HCT116 (cell line): ENCODE measurements around the gene RARS2. TPM values are rescaled to one million over a fixed set of nuclear protein-coding genes. Genes with fewer than 3 reads are reported as not detected.

ENCODE experiments used
- ATAC-seq: fragments of 200-7000 bp; cut with Tn5 transposase; 2 replicates; pipeline ENCODE4 v1.9.1; 2020; ENCODE audit warnings: mild to moderate bottlenecking, moderate library complexity
- BruUV-seq: library from RNA; stranded (reverse); fragments of 400-500 nt; replicated peaks from 2 replicates; lab custom pipeline; 2021; lab: Mats Ljungman, UMichigan
- CTCF ChIA-PET: fragments of 300-600 bp; sonication (Branson Sonifier 250); formaldehyde crosslinking; loops from one replicate; lab custom pipeline; 2021; ENCODE audit warnings: antibody characterized with exemption; lab: Charles Lee
- POLR2A ChIA-PET: fragments of 300-600, 350-600 bp; sonication (Branson Sonifier 250); formaldehyde crosslinking; loops from one replicate; lab custom pipeline; 2021; ENCODE audit warnings: antibody characterized with exemption; lab: Charles Lee
- RAD21 ChIA-PET, 2 experiments: fragments of 300-600 bp; sonication (Branson Sonifier 250); formaldehyde crosslinking; loops; one replicate each; lab custom pipeline; 2023; ENCODE audit warnings: low total read pairs in 2 of 2; ENCODE audit not compliant: uncharacterized antibody in 2 of 2, unreplicated experiment in 2 of 2, low non-redundant PET in 1 of 2; lab: Charles Lee
- DNase-seq: peaks from one replicate; pipeline ENCODE4 v3.0.0-alpha.2; 2010; ENCODE audit warnings: low read depth, low spot score
- H2AFZ ChIP-seq: fragments of 200-600 bp; shearing (Covaris generic), sonication (generic); 2 replicates; pipeline ENCODE4 v1.6.1; 2017; ENCODE audit warnings: low read depth, mixed run types, mixed read lengths, antibody characterized with exemption, low read length; ENCODE audit not compliant: poor library complexity, severe bottlenecking
- H3K27ac ChIP-seq: 2 replicates; pipeline ENCODE4 v1.5.1; 2012; ENCODE audit warnings: low read depth, low read length
- H3K27me3 ChIP-seq: fragments of 200-600 bp; sonication (generic); 2 replicates; pipeline ENCODE4 v1.6.1; 2016; ENCODE audit warnings: mixed run types, low read length, mixed read lengths; ENCODE audit not compliant: insufficient read depth
- H3K36me3 ChIP-seq, 2 experiments: fragments of 200-500 bp in 1 of 2; fragments of 200-600 bp in 1 of 2; sonication (Bioruptor generic) in 1 of 2; sonication (generic) in 1 of 2; 2 replicates each; pipeline versions ENCODE4 v1.5.1 to v1.6.1; 2014 to 2016; ENCODE audit warnings: low read length in 2 of 2, inconsistent platforms in 1 of 2, mixed read lengths in 1 of 2, mixed run types in 1 of 2; ENCODE audit not compliant: insufficient read depth in 2 of 2, control insufficient read depth in 1 of 2
- H3K4me1 ChIP-seq, 2 experiments: fragments of 200-600 bp in 1 of 2; sonication (generic) in 1 of 2; 2 replicates each; pipeline versions ENCODE4 v1.5.1 to v1.6.1; 2012 to 2017; ENCODE audit warnings: low read length in 2 of 2, inconsistent platforms in 1 of 2, mild to moderate bottlenecking in 1 of 2, mixed read lengths in 1 of 2, mixed run types in 1 of 2, moderate library complexity in 1 of 2; ENCODE audit not compliant: insufficient read depth in 2 of 2, control insufficient read depth in 1 of 2
- H3K4me2 ChIP-seq: fragments of 200-600 bp; sonication (generic); 2 replicates; pipeline ENCODE4 v1.6.1; 2017; ENCODE audit warnings: mixed run types, low read length, mixed read lengths
- H3K4me3 ChIP-seq, 2 experiments: fragments of 200-600 bp in 1 of 2; sonication (generic) in 1 of 2; replicated peaks in 1 of 2; 2 replicates each; pipeline ENCODE4 v1.5.1; 2011 to 2016; ENCODE audit warnings: low read length in 2 of 2, control low read depth in 1 of 2, low read depth in 1 of 2, mild to moderate bottlenecking in 1 of 2, mixed read lengths in 1 of 2, mixed run types in 1 of 2
- H3K79me2 ChIP-seq: fragments of 200-600 bp; sonication (generic); 2 replicates; pipeline ENCODE4 v1.6.1; 2017; ENCODE audit warnings: mild to moderate bottlenecking, mixed run types, low read length, moderate library complexity, mixed read lengths; ENCODE audit not compliant: insufficient read depth
- H3K9ac ChIP-seq: fragments of 200-600 bp; sonication (generic); 2 replicates; pipeline ENCODE4 v1.6.1; 2016; ENCODE audit warnings: low read length, mixed read lengths
- H3K9me2 ChIP-seq: fragments of 200-600 bp; sonication (generic), shearing (Covaris generic); 2 replicates; pipeline ENCODE4 v1.6.1; 2017; ENCODE audit warnings: mixed run types, mild to moderate bottlenecking, moderate library complexity; ENCODE audit not compliant: insufficient read depth
- H3K9me3 ChIP-seq, 2 experiments: fragments of 200-500 bp in 1 of 2; fragments of 200-600 bp in 1 of 2; sonication (Bioruptor generic) in 1 of 2; sonication (generic) in 1 of 2; 2 replicates each; pipeline ENCODE4 v1.6.1; 2014 to 2017; ENCODE audit warnings: low read length in 2 of 2, mixed read lengths in 2 of 2, inconsistent platforms in 1 of 2, low read depth in 1 of 2, mild to moderate bottlenecking in 1 of 2, mixed run types in 1 of 2, moderate library complexity in 1 of 2; ENCODE audit not compliant: control insufficient read depth in 1 of 2, insufficient read depth in 1 of 2
- H4K20me1 ChIP-seq: fragments of 200-600 bp; sonication (generic), shearing (Covaris generic); 2 replicates; pipeline ENCODE4 v1.6.1; 2017; ENCODE audit warnings: mixed run types, mild to moderate bottlenecking, moderate library complexity; ENCODE audit not compliant: insufficient read depth
- ATF3 ChIP-seq: IDR thresholded peaks from 2 replicates; pipeline ENCODE4 v1.6.1; 2012
- CBX3 ChIP-seq: IDR thresholded peaks from 2 replicates; pipeline ENCODE4 v1.6.1; 2012; ENCODE audit warnings: low read depth
- CEBPB ChIP-seq: IDR thresholded peaks from 2 replicates; pipeline ENCODE4 v1.6.1; 2012; ENCODE audit warnings: low read depth
- EGR1 ChIP-seq: IDR thresholded peaks from 2 replicates; pipeline ENCODE4 v1.6.1; 2012; ENCODE audit warnings: low read depth
- ELF1 ChIP-seq: IDR thresholded peaks from 2 replicates; pipeline ENCODE4 v1.6.1; 2012; ENCODE audit warnings: low read depth, borderline replicate concordance
- EZH2 ChIP-seq: fragments of 200-600 bp; sonication (generic); IDR thresholded peaks from 2 replicates; pipeline ENCODE4 v1.6.1; 2017; ENCODE audit warnings: antibody characterized with exemption, mixed run types
- FOSL1 ChIP-seq: IDR thresholded peaks from 2 replicates; pipeline ENCODE4 v1.6.1; 2012; ENCODE audit warnings: low read depth
- MAX ChIP-seq: IDR thresholded peaks from 2 replicates; pipeline ENCODE4 v1.6.1; 2012
- POLR2A ChIP-seq: IDR thresholded peaks from 2 replicates; pipeline ENCODE4 v1.7.0; 2011; ENCODE audit warnings: borderline replicate concordance; ENCODE audit not compliant: insufficient read depth, insufficient read length; ENCODE audit errors: extremely low read depth
- POLR2AphosphoS5 ChIP-seq: IDR thresholded peaks from 2 replicates; pipeline ENCODE4 v1.6.1; 2011; ENCODE audit warnings: mild to moderate bottlenecking, low read depth, low read length, moderate library complexity
- RAD21 ChIP-seq: IDR thresholded peaks from 2 replicates; pipeline ENCODE4 v1.6.1; 2012; ENCODE audit warnings: low read depth, mild to moderate bottlenecking
- REST ChIP-seq: IDR thresholded peaks from 2 replicates; pipeline ENCODE4 v1.6.1; 2012; ENCODE audit warnings: low read depth
- SP1 ChIP-seq: IDR thresholded peaks from 2 replicates; pipeline ENCODE4 v1.6.1; 2012; ENCODE audit warnings: low read depth
- TCF7L2 ChIP-seq: IDR thresholded peaks from 2 replicates; pipeline ENCODE4 v1.7.0; 2011; ENCODE audit warnings: borderline replicate concordance, inconsistent platforms; ENCODE audit not compliant: insufficient read depth, insufficient read length; ENCODE audit errors: extremely low read depth
- YY1 ChIP-seq: IDR thresholded peaks from 2 replicates; pipeline ENCODE4 v1.6.1; 2011; ENCODE audit warnings: low read length, low read depth, moderate library complexity, mild to moderate bottlenecking; ENCODE audit not compliant: insufficient replicate concordance; ENCODE audit errors: extremely low read depth
- ZFX ChIP-seq: fragments of 450-650 bp; IDR thresholded peaks from 2 replicates; pipeline ENCODE4 v1.6.1; 2017
- ZNF274 ChIP-seq: fragments of 200-500 bp; sonication (Bioruptor generic); IDR thresholded peaks from 2 replicates; pipeline ENCODE4 v1.6.1; 2014; ENCODE audit warnings: mild to moderate bottlenecking, low read depth, low read length, inconsistent platforms
- intact Hi-C: fragments of 100-400 bp; cut with micrococcal nuclease; formaldehyde crosslinking; loops from 2 replicates; pipeline ENCODE4 v1.10.0; 2022
- total RNA-seq: library from RNA; stranded (reverse); gene quantifications from one replicate; pipeline ENCODE4 v1.2.1, GENCODE V29; 2021; ENCODE audit not compliant: unreplicated experiment

The RARS2 gene
- total RNA-seq, 1 experiment from 2014 or later = 34.8 TPM

- no peak for TF ChIP-seq REST
These were observed 102.2 kb downstream of the RARS2 start (continued) for GRCh38 chr6:87487555-87487954.

- intact Hi-C loops = loop anchor here (1.0 kb wide), 1 partner anchor 12 kb away; the partner anchor contains the start of gene SLC35A1
- ATAC-seq = peak; percentile 59
- BruUV-seq = no TSS peak
- Histone ChIP-seq H3K27ac (peak overlapping the region; percentile 90), H3K4me1 (peaks cover 31 to 57% of the 10 kb centered on the region in 2 experiments), H3K79me2 (peaks cover 42% of the 10 kb centered on the region), H3K4me2 (peak overlapping the region; percentile 87), H3K9ac (peak overlapping the region; percentile 72), H4K20me1 (no peaks in the 10 kb centered on the region), H2AFZ (no peak overlapping the region), H3K36me3 (no peaks in the 10 kb centered on the region), H3K4me3 (peak overlapping the region; percentile 26 to 56), H3K9me2 (no peaks in the 10 kb centered on the region), H3K9me3 (no peaks in the 10 kb centered on the region), H3K27me3 (no peaks in the 10 kb centered on the region)
- RAD21 ChIA-PET = interaction anchor here in 1 of 2 experiments (0.6 kb wide), 1 partner anchor 95 kb away, joined by 4 read pairs; no protein-coding TSS in a partner anchor
- peak; percentile 85 for DNase-seq
- CTCF ChIA-PET = no interaction called here
- POLR2A ChIA-PET = no interaction called here
- no peak for TF ChIP-seq POLR2A
- TF ChIP-seq RAD21 = no peak
- TF ChIP-seq TCF7L2 = no peak
- TF ChIP-seq ZFX = no peak
- peak; percentile 68 for TF ChIP-seq MAX
- peak; percentile 43; the same call in 1 of the 2 replicates for TF ChIP-seq POLR2AphosphoS5
- no peak; the same call in 1 of the 2 replicates for TF ChIP-seq CEBPB
- peak; percentile 95 for TF ChIP-seq FOSL1
- no peak for TF ChIP-seq ATF3
- no peak for TF ChIP-seq EGR1
- no peak for TF ChIP-seq YY1
- no peak for TF ChIP-seq REST
- peak; percentile 86 for TF ChIP-seq SP1
- no peak; the same call in 1 of the 2 replicates for TF ChIP-seq ELF1
- TF ChIP-seq CBX3 = peak; percentile 91
- TF ChIP-seq ZNF274 = no peak
- TF ChIP-seq EZH2 = no peak
These were observed 105.3 kb downstream of the RARS2 start for GRCh38 chr6:87484491-87484890.
